GM21367 (cell line): ENCODE results near the gene SYNGR2.
A peak's percentile ranks its signal among the peaks of the same experiment; 100 is the strongest.

ENCODE experiments used
- ATAC-seq: cut with Tn5 transposase; IDR thresholded peaks from one replicate; pipeline ENCODE4 v1.9.1; 2021; ENCODE audit not compliant: unreplicated experiment

Gene SYNGR2

DNA sequence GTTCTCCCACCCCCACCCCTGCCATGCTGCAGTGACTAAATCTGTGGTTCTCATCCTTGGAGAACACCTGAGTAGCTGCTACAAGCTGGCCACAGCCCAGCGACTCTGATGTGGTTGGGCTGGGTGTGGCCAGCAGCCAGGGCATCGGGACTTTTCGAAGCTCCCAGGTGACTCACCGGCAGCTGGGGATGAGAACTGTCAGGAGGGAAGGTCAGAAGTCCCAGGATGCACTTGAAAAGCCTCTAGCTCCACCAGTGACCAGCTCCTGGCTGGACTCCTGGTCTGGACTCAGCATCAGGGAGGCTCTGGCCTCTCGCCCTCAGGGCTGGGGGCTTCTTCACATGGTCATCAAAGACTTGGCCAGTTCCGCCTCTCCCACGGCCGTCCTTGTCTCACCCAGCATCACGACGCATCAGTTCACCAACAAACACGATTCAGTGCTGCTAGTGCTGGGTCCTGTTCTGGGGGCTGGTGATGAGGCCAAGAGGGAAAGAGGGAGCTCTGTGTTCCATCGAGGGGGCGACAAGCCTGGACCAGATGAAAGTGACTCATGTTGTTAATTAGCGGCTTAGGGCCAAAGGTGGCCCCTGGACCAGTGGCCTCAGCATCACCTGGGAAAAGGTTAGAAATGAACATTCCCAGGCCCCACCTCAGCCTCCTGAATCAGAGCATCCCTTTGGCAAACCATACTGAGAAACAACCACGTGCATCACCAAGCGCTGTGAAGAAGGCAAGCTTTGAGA lies 26.1 kb upstream of the SYNGR2 start:
- ATAC-seq: no peak

GRCh38 chr17:78143214-78144146 lies 24.9 kb upstream of the SYNGR2 start:
- ATAC-seq: no peak

GRCh38 chr17:78144147-78144719 lies 24.1 kb upstream of the SYNGR2 start:
- no peak for ATAC-seq

DNA sequence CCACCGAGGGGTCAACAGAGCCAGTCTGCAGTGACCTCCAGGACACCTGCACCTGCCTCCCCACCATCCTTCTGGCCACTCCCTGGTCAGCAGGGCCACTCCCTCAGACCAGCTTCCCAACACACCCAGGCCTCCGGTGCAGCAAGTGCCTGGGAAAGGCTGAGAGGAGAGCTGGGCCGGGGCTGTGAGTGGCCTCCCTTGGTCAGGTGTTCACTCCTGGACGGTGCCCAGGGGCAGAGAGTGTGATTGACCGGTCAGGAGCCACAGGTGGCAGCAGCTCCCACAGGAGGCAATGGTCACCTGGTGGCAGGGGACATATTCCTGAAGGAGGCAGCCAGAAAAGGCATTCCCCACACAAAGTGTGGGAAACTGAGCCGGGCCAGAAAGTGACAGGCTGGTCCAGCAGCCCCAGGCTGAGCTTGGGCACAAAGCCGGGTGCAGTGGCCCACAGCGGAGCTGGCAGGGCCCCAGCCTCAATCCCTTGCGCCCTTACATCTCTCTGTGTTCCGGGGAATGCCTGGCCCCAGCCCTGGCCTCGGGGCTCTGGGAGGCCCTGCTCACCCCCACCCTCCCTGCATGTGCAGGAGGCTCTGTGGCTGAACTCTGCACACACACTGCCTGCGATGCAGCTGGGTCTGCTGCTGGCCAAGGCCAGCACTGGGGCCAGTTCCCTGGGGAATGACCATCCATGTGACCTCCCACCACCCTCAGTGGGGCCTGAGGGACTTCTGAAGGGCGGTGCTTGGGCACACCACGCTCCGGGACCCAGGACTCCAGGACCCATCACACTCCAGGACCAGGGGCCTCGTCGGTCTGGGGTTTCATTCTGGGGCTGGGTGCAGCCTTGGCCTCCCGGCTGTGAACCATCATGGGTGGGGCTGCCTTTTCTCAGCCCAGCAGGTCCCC lies 23.4 kb upstream of the SYNGR2 start:
- no peak for ATAC-seq

GRCh38 chr17:78146471-78146869 lies 21.9 kb upstream of the SYNGR2 start:
- ATAC-seq: no peak

GRCh38 chr17:78146881-78147280 lies 21.5 kb upstream of the SYNGR2 start:
- no peak for ATAC-seq

DNA sequence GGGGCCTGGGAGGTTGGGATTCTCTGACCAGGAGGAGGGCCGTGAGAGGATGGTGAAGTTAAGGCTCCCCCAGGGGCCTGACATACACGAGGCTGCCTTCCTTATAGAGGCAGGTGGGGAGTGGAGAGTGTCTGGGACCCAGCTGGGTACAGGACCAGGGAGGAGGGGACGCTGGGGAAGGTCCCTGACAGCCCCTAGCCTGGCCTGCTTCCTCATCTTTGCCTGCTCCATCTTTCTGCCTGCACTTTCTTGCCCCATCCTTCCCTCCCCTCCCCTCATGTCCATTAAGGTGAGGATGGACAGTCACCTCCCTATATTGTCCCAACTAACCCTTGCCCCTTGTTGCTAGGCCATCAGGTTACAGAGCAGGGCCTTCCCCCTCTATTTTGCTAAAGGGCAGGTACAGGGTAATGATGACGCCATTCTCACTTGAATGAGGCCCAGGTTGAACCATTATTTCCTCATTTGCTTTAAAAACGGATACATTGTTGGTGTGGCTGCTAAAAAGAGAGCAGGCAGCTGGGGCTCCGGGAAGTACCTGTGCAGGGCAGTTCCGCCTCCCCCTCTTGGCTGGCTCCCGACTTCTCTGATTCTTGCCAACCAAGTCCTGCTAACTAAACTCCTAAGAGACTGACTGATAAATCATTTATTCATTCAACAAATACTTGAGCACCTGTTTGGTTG lies 20.9 kb upstream of the SYNGR2 start:
- peak; percentile 25 for ATAC-seq

- ATAC-seq: no peak
Measured at GRCh38 chr17:78148286-78149016, 19.9 kb upstream of the SYNGR2 start.

GRCh38 chr17:78151514-78152008 lies 16.8 kb upstream of the SYNGR2 start:
- no peak for ATAC-seq

GRCh38 chr17:78154903-78155811 lies 13.2 kb upstream of the SYNGR2 start:
- ATAC-seq: peak; percentile 34

DNA sequence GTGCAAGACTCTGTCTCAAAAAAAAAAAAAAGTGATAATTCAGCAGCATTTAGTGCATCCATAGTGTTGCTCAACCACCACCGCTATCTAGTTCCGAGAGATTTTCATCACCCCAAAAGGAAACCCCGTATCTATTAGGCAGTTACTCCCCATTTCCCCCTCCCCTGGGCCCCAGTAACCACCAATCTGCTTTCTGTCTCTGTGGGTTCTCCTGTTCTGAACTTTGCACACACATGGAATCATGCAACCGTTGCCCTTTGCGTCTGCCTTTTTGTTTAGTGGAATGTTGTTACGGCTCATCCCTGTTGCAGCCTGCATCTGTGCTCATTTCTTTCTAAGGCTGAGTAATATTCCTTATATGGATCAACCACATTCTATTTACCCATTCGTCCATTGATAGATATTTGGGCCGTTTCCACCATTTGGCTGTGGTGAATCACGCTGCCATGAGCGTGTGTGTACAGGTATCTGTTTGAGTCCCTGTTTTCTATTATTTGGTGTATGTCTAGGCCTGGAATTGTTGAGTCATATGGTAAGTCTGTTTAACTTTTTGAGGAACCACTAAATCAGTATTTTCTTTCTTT lies 8.7 kb upstream of the SYNGR2 start:
- ATAC-seq: no peak

DNA sequence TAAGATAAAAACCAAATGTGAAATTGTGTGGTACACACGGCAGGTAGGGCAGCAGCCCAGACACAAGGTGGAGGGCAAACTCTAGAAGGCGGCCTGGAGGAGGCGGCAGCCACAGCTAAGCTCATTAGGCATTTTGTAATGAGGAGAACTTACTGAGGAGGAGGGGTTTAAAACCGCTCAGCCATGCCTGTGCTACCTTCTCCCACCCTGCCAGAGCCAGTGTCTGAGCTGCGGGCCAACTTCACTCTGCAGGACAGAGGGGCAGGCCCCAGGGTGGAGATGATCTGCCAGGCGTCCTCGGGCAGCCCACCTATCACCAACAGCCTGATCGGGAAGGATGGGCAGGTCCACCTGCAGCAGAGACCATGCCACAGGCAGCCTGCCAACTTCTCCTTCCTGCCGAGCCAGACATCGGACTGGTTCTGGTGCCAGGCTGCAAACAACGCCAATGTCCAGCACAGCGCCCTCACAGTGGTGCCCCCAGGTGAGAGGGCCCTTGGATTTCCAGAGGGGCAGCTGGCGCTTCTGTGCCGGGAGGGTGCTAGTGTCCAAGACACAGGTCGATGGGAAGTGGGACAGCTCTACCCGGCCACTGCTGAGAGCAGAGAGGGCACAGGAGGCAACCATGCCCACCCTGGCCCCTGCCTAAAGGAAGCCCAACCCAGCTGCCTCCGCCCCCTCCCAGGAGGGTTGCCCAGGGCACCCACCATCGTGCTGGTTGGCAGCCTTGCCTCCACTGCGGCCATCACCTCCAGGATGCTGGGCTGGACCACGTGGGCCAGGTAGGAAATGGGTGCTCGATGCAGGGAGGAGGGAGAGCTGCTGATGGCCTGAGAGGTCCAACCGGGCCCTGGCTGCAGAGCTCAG lies 4.3 kb upstream of the SYNGR2 start:
- ATAC-seq: no peak

- no peak for ATAC-seq
Measured at GRCh38 chr17:78164748-78165607, 3.4 kb upstream of the SYNGR2 start.

DNA sequence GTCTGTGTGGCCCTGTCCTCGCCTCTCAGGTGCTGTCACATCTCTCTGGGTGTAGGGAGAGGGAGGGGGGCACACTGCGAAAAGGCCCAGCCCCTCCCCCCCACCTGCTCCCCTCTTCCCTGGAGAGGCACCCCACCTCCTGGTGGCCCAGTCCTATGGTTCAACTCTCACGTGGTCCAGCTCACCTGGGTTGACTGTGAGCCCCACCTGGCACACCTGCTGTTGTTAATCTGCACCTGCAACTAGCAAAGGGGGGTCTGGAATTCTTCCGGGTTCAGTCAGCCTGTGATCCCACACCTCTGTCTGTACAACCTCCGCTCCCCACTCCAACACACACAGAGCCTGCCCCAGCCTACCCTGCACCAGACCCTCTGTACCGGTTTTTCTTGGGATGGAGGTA lies 2.0 kb upstream of the SYNGR2 start:
- ATAC-seq: no peak

DNA sequence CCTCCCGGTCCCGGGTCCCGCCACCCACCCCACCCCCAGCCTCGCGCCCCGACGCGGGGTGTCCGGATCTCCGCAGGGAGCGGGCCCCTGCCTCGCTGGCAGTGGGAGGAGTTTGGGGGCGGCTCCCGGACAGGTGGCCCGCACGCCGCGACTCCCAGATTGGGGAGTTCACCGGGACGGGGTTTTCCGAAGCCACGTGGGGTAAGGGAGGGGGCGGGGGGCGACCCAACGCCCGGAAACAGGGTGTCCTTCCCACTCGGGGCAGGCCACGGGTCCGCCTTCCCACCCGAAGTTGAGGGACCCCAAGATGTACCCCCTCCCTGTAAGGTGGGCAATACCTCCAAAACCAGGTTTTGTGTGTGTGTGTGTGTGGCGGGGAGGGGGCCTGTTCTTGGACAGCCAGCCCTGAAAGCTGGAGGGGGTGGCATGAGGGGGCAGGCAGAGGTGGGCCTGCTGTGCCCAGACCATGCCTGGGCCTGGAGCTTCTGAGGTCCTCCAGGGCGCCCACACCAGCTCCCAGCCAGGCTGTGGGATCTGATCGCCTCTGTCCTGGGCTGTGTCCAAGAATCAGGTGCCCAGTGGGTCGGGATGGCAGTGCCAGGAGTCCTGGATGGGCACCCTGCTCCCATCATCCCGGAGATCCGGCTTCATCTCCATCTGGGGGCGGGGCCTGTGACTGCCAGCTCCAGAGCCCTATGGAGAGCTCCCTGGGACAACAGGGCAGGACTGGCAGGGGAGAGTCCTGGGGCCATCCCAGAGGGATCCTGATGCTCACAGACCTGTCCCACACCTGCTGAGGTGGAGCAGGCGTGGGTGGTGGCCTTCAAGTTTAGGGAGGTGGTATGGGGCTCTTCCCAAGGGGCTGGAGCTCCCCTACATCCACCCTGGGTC lies 767 bp downstream of the SYNGR2 start:
- ATAC-seq: no peak
